GM13976 (cell line): ENCODE data around the gene ESPN.
"Not testable (repeated sequence)": the region's sequence is repeated elsewhere in the genome, so short reads cannot be mapped to it uniquely, and the experiment has no call there.

ENCODE experiments used
- DNase-seq: peaks from one replicate; pipeline ENCODE4 v3.0.0; 2012; ENCODE audit warnings: low spot score
- CTCF ChIP-seq: IDR thresholded peaks from 2 replicates; pipeline ENCODE4 v1.5.1; 2012; ENCODE audit warnings: borderline replicate concordance, mild to moderate bottlenecking; ENCODE audit not compliant: insufficient read depth; ENCODE audit errors: extremely low read depth, missing control alignments, control extremely low read depth
- in situ Hi-C: fragments of 300-500 bp; cut with MboI; formaldehyde crosslinking; loops from one replicate; pipeline ENCODE4 v1.12.0; 2022; ENCODE audit warnings: low sequenced_read_pairs, mixed read lengths, inconsistent platforms; ENCODE audit not compliant: unreplicated experiment

Gene ESPN

DNA sequence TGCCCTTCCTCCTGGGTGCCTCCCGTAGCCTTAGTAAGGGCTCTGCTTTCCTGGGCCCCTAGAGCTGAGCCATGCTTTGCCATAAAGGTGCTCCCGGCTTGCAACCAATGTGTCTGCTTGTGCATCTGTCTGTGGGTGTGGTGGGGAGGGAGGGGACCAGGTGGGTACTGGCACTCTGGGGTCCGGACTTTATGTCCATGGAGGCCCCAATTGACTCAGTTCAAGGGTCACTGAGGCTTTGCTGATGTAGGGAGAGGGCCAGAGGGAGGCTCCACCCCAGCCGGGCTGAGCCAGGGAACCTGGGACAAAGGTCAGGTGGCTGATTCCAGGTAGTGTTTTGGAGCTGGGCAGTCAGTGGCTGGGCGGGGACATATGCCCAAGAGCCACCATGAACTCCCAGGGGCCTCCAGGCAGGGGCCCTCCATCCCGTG, 26.4 kb downstream of the ESPN start:
- TF ChIP-seq CTCF, result no peak
- no peak for DNase-seq
- in situ Hi-C loops, result no loop called here

- in situ Hi-C loops, result not testable (repeated sequence)
These were observed 29.6 kb downstream of the ESPN start for GRCh38 chr1:6453895-6454855.

DNA sequence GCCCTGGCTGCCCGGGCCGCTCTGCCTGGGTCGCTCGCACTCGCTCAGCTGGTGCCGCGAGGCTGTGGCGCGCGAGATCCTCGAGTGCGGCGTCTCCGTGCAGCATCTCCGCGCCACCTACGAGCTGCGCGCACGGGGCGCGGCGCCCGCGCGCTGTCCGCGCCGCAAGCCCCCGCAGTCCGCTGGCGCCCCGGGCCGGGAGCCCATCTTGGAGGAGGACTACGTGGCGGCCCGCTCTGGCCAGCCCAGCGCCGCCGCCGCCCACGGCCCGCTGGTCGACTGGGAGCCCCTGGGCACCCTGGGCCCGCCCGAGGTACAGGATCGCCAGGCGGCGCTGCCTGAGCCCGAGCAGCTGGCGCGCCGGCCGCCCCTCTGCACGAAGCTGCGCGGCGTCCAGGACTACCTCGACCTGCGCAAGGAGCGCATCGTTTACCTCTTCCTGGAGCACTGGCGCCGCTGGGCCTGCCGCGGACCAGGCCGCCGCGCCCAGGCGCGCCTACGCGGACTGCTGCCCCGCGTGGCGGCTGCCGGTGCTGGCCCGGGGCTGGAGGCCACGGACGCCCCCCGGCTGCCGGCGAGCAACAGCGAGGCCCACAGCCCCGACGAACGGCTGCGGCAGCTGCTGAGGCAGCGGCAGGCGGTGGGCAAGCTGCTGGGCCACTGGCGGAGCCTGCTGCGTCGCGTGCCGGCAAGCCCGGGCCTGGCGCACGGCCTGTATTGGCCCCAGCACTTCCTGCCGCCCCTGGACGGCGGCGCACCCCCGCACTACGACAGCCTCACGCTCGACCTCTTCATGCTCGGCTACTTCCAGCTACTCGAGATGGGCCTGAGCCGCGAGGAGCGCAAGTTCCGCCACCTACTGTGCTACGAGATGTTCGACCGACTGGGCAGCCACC, 30.5 kb downstream of the ESPN start:
- no peak for DNase-seq
- TF ChIP-seq CTCF, result no peak
- in situ Hi-C loops, result no loop called here

More at GRCh38 chr1:6453895-6454855, 29.6 kb downstream of the ESPN start:
- not testable (repeated sequence) for DNase-seq

DNA sequence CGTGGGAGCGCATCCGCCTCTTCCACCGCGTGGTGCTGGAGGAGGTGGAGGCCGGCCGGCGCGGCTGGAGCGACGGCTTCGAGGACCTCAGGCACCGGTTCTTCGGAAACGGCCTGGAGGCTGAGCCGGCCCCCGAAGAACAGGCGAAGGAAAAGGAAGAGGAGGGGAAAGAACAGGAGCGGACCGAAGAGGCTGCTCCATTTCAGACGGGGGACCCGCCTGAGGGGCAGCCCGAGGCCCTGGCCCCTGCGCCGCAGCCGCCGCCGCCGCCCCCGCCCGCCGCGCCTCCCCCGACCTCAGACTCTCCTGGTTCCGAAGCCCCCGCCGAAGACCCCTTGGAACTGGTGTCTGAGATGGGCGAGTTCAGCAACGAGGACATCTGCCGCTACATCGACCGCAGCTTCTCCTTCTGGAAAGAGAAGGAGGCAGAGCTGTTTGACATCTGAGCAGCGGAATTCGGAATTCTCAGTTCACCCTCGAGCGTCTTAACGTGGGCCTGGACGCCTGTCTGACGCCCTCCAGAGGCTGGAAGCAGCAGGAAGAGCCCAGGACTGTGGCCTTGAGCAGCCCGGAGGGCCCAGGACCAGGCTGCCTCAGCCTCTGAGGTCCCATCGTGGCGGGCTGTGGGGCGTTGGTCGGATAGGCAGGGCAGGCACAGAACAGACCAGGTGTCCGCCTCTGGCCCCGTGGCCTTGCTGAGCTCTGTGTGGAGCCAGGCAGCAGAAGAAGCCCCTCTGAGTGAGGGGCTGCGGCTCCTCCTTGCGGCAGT, 31.4 kb downstream of the ESPN start:
- DNase-seq, in situ Hi-C loops: not testable (repeated sequence)

DNA sequence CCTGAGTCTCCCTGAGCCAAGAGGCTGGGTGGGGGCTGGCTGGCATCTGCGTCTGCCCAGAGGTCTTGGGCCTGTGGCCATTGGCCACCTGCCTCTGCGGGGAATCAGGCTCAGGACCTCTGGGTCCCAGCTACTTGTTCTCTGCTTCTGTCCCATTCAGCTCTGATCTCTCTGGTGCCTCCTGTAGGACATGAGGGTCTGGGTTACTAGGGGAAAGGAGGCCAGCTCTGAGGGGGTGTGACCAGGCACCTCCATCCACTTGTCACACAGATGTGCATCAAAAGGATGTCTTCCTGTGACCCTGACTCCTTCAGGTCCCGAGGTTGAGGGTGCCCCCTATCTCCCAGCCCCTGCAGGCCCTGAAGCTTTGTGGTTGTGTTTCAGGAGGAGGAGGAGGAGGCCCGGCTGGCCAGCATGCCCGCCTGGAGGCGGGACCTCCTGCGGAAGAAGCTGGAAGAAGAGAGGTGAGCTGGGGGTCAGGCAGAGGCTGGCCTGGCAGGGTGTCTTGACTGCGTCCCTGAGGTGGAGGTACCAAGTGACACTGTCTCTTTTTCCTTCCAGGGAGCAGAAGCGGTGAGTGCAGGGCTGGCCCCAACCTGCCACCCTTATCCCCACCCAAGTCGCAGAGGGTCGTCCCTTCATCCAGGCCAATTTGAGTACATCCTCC, 32.4 kb downstream of the ESPN start:
- no peak for DNase-seq
- TF ChIP-seq CTCF, result no peak
- in situ Hi-C loops, result no loop called here

DNA sequence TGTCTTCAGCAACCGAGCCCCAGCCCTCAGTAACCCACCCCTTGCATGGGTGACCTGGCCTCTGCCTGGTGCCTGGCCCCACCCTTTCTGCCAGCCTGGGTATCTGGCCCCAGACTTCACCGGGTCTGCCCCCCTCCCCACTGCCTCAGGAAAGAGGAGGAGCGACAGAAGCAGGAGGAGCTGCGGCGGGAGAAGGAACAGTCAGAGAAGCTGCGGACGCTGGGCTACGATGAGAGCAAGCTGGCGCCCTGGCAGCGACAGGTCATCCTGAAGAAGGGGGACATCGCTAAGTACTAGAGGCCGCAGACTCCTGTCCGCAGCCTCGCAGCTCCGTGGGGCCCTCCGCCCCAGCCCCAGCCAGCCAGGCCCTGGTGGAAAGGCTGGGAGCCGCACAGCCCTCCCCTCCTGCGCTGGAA, 35.3 kb downstream of the ESPN start:
- no peak for TF ChIP-seq CTCF
- in situ Hi-C loops, result no loop called here
- DNase-seq, result no peak
